ENCODE measurements around the gene TENM4. TPM values are rescaled to one million over a fixed set of nuclear protein-coding genes. Genes with fewer than 3 reads are reported as not detected.

The TENM4 gene
- total RNA-seq, 2 experiments from 2014 or later = not detected

DNA sequence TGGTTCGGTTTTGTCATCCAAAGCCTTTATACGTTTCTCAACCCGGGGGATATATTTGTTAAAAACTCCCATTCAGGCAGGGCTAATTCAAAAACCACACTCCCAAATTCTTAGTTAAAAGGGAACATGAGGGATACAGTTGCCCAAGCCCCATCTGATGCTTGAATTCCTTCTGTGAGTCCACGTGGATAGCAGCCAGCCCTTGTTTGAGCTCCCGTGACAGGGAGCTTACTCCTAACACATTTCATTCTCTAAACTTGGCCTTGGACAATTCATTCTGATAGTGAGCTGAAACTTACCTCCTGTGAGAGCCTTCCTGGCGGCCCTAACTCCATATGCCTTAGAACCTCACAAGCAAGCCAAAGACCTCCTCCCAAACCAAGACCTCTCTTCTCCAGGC lies 357.5 kb downstream of the TENM4 start:
- Histone ChIP-seq H3K36me3 (ENCODE audit: insufficient read depth, low read length) (no peaks in the 10 kb centered on the region), H3K4me2 (ENCODE audit: low read length) (no peak overlapping the region), H3K4me3 (ENCODE audit: low read depth, low read length, poor library complexity, severe bottlenecking) (no peak overlapping the region), H3K9me3 (ENCODE audit: low read length) (no peaks in the 10 kb centered on the region), H3K27ac (ENCODE audit: low read depth, low read length, poor library complexity, severe bottlenecking) (no peak overlapping the region), H3K9me2 (ENCODE audit: insufficient read depth, low read length) (no peaks in the 10 kb centered on the region), H3K79me2 (ENCODE audit: insufficient read depth, low read depth, low read length) (no peaks in the 10 kb centered on the region), H4K20me1 (ENCODE audit: insufficient read depth, low read length) (no peaks in the 10 kb centered on the region), H2AFZ (ENCODE audit: low read length) (no peak overlapping the region), H3K4me1 (ENCODE audit: insufficient read depth, low read length, poor library complexity, severe bottlenecking) (no peaks in the 10 kb centered on the region)
- ChIA-PET POLR2A (no interaction called here), CTCF (ENCODE audit: unreplicated experiment) (interaction anchor here (1.4 kb wide), 1 partner anchor 17 kb away, joined by 4 read pairs; no protein-coding TSS in a partner anchor)
- TF ChIP-seq, protein P1, sequence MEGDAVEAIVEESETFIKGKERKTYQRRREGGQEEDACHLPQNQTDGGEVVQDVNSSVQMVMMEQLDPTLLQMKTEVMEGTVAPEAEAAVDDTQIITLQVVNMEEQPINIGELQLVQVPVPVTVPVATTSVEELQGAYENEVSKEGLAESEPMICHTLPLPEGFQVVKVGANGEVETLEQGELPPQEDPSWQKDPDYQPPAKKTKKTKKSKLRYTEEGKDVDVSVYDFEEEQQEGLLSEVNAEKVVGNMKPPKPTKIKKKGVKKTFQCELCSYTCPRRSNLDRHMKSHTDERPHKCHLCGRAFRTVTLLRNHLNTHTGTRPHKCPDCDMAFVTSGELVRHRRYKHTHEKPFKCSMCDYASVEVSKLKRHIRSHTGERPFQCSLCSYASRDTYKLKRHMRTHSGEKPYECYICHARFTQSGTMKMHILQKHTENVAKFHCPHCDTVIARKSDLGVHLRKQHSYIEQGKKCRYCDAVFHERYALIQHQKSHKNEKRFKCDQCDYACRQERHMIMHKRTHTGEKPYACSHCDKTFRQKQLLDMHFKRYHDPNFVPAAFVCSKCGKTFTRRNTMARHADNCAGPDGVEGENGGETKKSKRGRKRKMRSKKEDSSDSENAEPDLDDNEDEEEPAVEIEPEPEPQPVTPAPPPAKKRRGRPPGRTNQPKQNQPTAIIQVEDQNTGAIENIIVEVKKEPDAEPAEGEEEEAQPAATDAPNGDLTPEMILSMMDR (conservative IDR thresholded peaks at IDR 0.05; ENCODE audit: low read length) = no peak
- TF ChIP-seq EZH2phosphoT487 (IDR thresholded peaks at IDR 0.05; ENCODE audit: borderline replicate concordance, low read depth, low read length) = no peak
- DNase-seq (ENCODE audit: low spot score) = no peak
- BruUV-seq (replicated peaks) = no TSS peak
- intact Hi-C loops (cut with micrococcal nuclease; ENCODE audit: unreplicated experiment) = no loop called here

DNA sequence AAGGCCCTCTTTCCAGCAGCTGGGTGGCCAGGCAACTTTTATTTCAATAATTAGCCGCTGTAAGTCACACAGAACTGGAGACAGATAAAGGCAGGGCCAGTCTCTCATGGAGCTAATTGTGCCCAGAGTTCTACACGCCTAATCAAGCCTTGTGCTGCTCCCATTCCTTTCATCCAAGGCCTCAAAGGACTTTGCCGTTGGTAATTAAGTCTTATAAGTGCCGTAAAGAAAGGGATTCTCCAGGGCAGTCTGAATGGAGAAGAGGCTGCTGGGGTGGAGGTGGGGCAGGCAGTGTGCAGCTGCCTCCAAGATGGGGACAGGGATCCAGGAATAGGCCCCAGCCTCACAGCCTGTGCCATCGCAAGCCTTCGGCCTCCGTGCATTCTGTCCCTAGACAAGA lies 357.9 kb downstream of the TENM4 start:
- no peak overlapping the region for H3K4me2 ChIP-seq (ENCODE audit: low read length)
- no peaks in the 10 kb centered on the region for H3K4me1 ChIP-seq (ENCODE audit: insufficient read depth, low read length, poor library complexity, severe bottlenecking)
- no peak overlapping the region for H3K27ac ChIP-seq (ENCODE audit: low read depth, low read length, poor library complexity, severe bottlenecking)
- no peaks in the 10 kb centered on the region for H3K9me3 ChIP-seq (ENCODE audit: low read length)
- no peaks in the 10 kb centered on the region for H4K20me1 ChIP-seq (ENCODE audit: insufficient read depth, low read length)
- TF ChIP-seq, protein P1 (conservative IDR thresholded peaks at IDR 0.05; ENCODE audit: low read length) = no peak
- TF ChIP-seq EZH2phosphoT487 (IDR thresholded peaks at IDR 0.05; ENCODE audit: borderline replicate concordance, low read depth, low read length) = no peak
- no peak overlapping the region for H3K4me3 ChIP-seq (ENCODE audit: low read depth, low read length, poor library complexity, severe bottlenecking)
- H3K9me2 ChIP-seq (ENCODE audit: insufficient read depth, low read length) = no peaks in the 10 kb centered on the region
- no peaks in the 10 kb centered on the region for H3K36me3 ChIP-seq (ENCODE audit: insufficient read depth, low read length)
- no peak for DNase-seq (ENCODE audit: low spot score)
- H3K79me2 ChIP-seq (ENCODE audit: insufficient read depth, low read depth, low read length) = no peaks in the 10 kb centered on the region
- intact Hi-C loops (cut with micrococcal nuclease; ENCODE audit: unreplicated experiment) = no loop called here
- BruUV-seq (replicated peaks) = no TSS peak
- ChIA-PET POLR2A (no interaction called here), CTCF (ENCODE audit: unreplicated experiment) (interaction anchor here (1.4 kb wide), 1 partner anchor 17 kb away, joined by 4 read pairs; no protein-coding TSS in a partner anchor)
- H2AFZ ChIP-seq (ENCODE audit: low read length) = no peak overlapping the region

DNA sequence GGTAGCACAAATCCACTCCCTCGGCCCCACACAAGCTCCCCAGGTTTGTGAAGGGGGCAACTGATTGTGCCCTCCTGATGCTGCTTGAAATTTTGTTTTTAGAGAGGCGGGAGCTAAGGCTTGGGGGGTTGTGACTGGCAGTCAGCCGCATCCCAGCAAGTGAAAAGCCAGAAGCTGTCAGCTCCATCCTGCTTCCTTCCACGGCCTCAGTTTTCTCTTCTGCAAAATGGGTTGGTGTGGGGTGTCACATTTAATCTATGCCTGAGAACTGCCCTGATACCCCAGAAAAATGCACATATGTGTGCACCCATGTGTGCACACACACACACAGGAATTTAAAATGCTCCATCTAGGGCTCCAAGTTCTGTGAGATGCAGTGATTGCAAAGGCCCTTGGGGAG lies 358.6 kb downstream of the TENM4 start:
- no peak overlapping the region for H3K4me2 ChIP-seq (ENCODE audit: low read length)
- CTCF ChIA-PET (ENCODE audit: unreplicated experiment) = no interaction called here

More for the DNA sequence above, 358.6 kb downstream of the TENM4 start:
- POLR2A ChIA-PET = no interaction called here
- intact Hi-C loops (cut with micrococcal nuclease; ENCODE audit: unreplicated experiment) = no loop called here
- Histone ChIP-seq H3K27ac (ENCODE audit: low read depth, low read length, poor library complexity, severe bottlenecking) (no peak overlapping the region), H3K36me3 (ENCODE audit: insufficient read depth, low read length) (no peaks in the 10 kb centered on the region), H3K4me1 (ENCODE audit: insufficient read depth, low read length, poor library complexity, severe bottlenecking) (no peaks in the 10 kb centered on the region), H3K9me2 (ENCODE audit: insufficient read depth, low read length) (no peaks in the 10 kb centered on the region), H4K20me1 (ENCODE audit: insufficient read depth, low read length) (no peaks in the 10 kb centered on the region), H3K79me2 (ENCODE audit: insufficient read depth, low read depth, low read length) (no peaks in the 10 kb centered on the region), H3K4me3 (ENCODE audit: low read depth, low read length, poor library complexity, severe bottlenecking) (no peak overlapping the region), H3K9me3 (ENCODE audit: low read length) (no peaks in the 10 kb centered on the region), H2AFZ (ENCODE audit: low read length) (no peak overlapping the region)
- no TSS peak for BruUV-seq (replicated peaks)
- DNase-seq (ENCODE audit: low spot score) = no peak
- TF ChIP-seq, protein P1 (conservative IDR thresholded peaks at IDR 0.05; ENCODE audit: low read length) = no peak
- TF ChIP-seq EZH2phosphoT487 (IDR thresholded peaks at IDR 0.05; ENCODE audit: borderline replicate concordance, low read depth, low read length) = no peak
